Keratinocyte (primary cell): ENCODE data around the gene PDE8A. TPM values are rescaled to one million over a fixed set of nuclear protein-coding genes. Genes with fewer than 3 reads are reported as not detected.
A peak's percentile ranks its signal among the peaks of the same experiment; 100 is the strongest.

ENCODE experiments used
- DNase-seq: peaks from one replicate; pipeline ENCODE4 v3.0.0-alpha.2; 2011; ENCODE audit warnings: low read depth, missing footprints, low spot score
- FAIRE-seq: peaks from 2 replicates; lab custom pipeline; 2011; peaks lifted over from hg19 to GRCh38; lab: Jason Lieb, UNC
- H2AFZ ChIP-seq: 2 replicates; pipeline ENCODE4 v1.6.0; 2012; ENCODE audit warnings: low read length, control low read depth, inconsistent platforms; ENCODE audit not compliant: control insufficient read depth
- H3K27ac ChIP-seq: 2 replicates; pipeline ENCODE4 v1.5.1; 2011; ENCODE audit warnings: low read length; ENCODE audit not compliant: control insufficient read depth, insufficient read depth
- H3K27me3 ChIP-seq: 3 replicates; pipeline ENCODE4 v1.6.0; 2011; ENCODE audit warnings: low read length; ENCODE audit not compliant: control insufficient read depth, insufficient read depth; ENCODE audit errors: extremely low read depth
- H3K36me3 ChIP-seq, 2 experiments: 2 replicates in 1 of 2; 3 replicates in 1 of 2; pipeline ENCODE4 v1.5.1; 2011; ENCODE audit warnings: low read length in 2 of 2, mild to moderate bottlenecking in 1 of 2; ENCODE audit not compliant: control insufficient read depth in 2 of 2, insufficient read depth in 2 of 2; ENCODE audit errors: extremely low read depth in 1 of 2
- H3K4me1 ChIP-seq: 3 replicates; pipeline ENCODE4 v1.5.1; 2011; ENCODE audit warnings: low read length; ENCODE audit not compliant: control insufficient read depth, insufficient read depth; ENCODE audit errors: extremely low read depth
- H3K4me2 ChIP-seq: 3 replicates; pipeline ENCODE4 v1.6.0; 2011; ENCODE audit warnings: low read depth, low read length; ENCODE audit not compliant: control insufficient read depth, insufficient read depth; ENCODE audit errors: extremely low read depth
- H3K4me3 ChIP-seq, 3 experiments: fragments of 200-600 bp in 1 of 3; sonication (generic) in 1 of 3; 2 replicates in 2 of 3; 3 replicates in 1 of 3; pipeline ENCODE4 v1.5.1; 2011 to 2016; ENCODE audit warnings: low read length in 3 of 3, mild to moderate bottlenecking in 3 of 3, control low read depth in 2 of 3, inconsistent platforms in 1 of 3, low read depth in 1 of 3, mixed read lengths in 1 of 3, mixed run types in 1 of 3, moderate library complexity in 1 of 3; ENCODE audit not compliant: control insufficient read depth in 2 of 3, insufficient read depth in 2 of 3; ENCODE audit errors: extremely low read depth in 1 of 3
- H3K79me2 ChIP-seq: 2 replicates; pipeline ENCODE4 v1.6.0; 2012; ENCODE audit warnings: low read length; ENCODE audit not compliant: control insufficient read depth, insufficient read depth
- H3K9ac ChIP-seq: 3 replicates; pipeline ENCODE4 v1.6.0; 2011; ENCODE audit warnings: low read length; ENCODE audit not compliant: control insufficient read depth, insufficient read depth; ENCODE audit errors: extremely low read depth
- H3K9me1 ChIP-seq: 3 replicates; pipeline ENCODE4 v1.6.0; 2011; ENCODE audit warnings: low read length; ENCODE audit not compliant: control insufficient read depth, insufficient read depth; ENCODE audit errors: extremely low read depth
- H3K9me3 ChIP-seq: 2 replicates; pipeline ENCODE4 v1.5.1; 2012; ENCODE audit warnings: low read depth, low read length; ENCODE audit not compliant: control insufficient read depth
- H4K20me1 ChIP-seq: 3 replicates; pipeline ENCODE4 v1.6.0; 2011; ENCODE audit warnings: low read length; ENCODE audit not compliant: control insufficient read depth, insufficient read depth; ENCODE audit errors: extremely low read depth
- CTCF ChIP-seq, 3 experiments: IDR thresholded peaks in 1 of 3; conservative IDR thresholded peaks in 1 of 3; optimal IDR thresholded peaks in 1 of 3; 2 replicates in 2 of 3; 3 replicates in 1 of 3; pipeline versions ENCODE3 to v1.5.1; 2011; ENCODE audit warnings: low read length in 3 of 3, mild to moderate bottlenecking in 3 of 3, moderate library complexity in 2 of 3, control low read depth in 1 of 3, inconsistent platforms in 1 of 3; ENCODE audit not compliant: insufficient read depth in 2 of 3; ENCODE audit errors: extremely low read depth in 1 of 3
- EZH2 ChIP-seq: IDR thresholded peaks from one replicate; pipeline ENCODE4 v1.6.1; 2012; ENCODE audit warnings: inconsistent platforms, mild to moderate bottlenecking, low read length, moderate library complexity
- dilution Hi-C: fragments of 300-500 bp; cut with MboI; formaldehyde crosslinking; loops from one replicate; pipeline ENCODE4 v1.7.0; 2020; ENCODE audit warnings: low sequenced_read_pairs; ENCODE audit not compliant: extremely low pct_ligation_motif_present
- polyA plus RNA-seq, 5 experiments: library from polyadenylated mRNA; depleted of rRNA in 3 of 5; stranded (reverse) in 3 of 5; stranded (forward) in 1 of 5; unstranded in 1 of 5; fragments of >200 nt; gene quantifications; 1 replicate in 1 of 5; 2 replicates in 3 of 5; 3 replicates in 1 of 5; pipeline versions ENCODE4 v1.2.1 to v1.2.3, GENCODE V29; 2011 to 2012; ENCODE audit warnings: missing spikeins in 2 of 5, low read depth in 1 of 5, low replicate concordance in 1 of 5

Gene PDE8A
- polyA plus RNA-seq, 1 donor (not counting 4 experiments of a cell fraction or from before 2014, with no cell fraction given) = 24.1 TPM

GRCh38 chr15:84982301-84982920 lies 755 bp downstream of the PDE8A start:
- peak overlapping the region; percentile 87 for H3K9ac ChIP-seq
- dilution Hi-C loops = no loop called here
- H3K9me3 ChIP-seq = no peaks in the 10 kb centered on the region
- peaks cover 14% of the 10 kb centered on the region for H3K4me1 ChIP-seq
- H3K79me2 ChIP-seq = peaks cover 13% of the 10 kb centered on the region
- H3K4me2 ChIP-seq = peak overlapping the region; percentile 92
- FAIRE-seq = no peak
- H4K20me1 ChIP-seq = no peaks in the 10 kb centered on the region
- peak overlapping the region; percentile 69 to 95 (median 83) for H3K4me3 ChIP-seq
- peak overlapping the region; percentile 30 for H2AFZ ChIP-seq
- DNase-seq = no peak
- H3K27me3 ChIP-seq = no peaks in the 10 kb centered on the region
- peak overlapping the region; percentile 68 for H3K27ac ChIP-seq
- no peaks in the 10 kb centered on the region for H3K9me1 ChIP-seq
- no peak for TF ChIP-seq CTCF (optimal IDR thresholded peaks at IDR 0.05 in 1 of 3, IDR thresholded peaks at IDR 0.05 in 1 of 3, conservative IDR thresholded peaks at IDR 0.05 in 1 of 3; ENCODE audit: extremely low read depth in 1 of 3, insufficient read depth in 2 of 3, low read length in 3 of 3)
- TF ChIP-seq EZH2 = no peak
- H3K36me3 ChIP-seq = no peaks in the 10 kb centered on the region

GRCh38 chr15:84983294-84983693 lies 1.6 kb downstream of the PDE8A start:
- peaks cover 14% of the 10 kb centered on the region for H3K4me1 ChIP-seq
- no peaks in the 10 kb centered on the region for H3K9me1 ChIP-seq
- H3K27me3 ChIP-seq = no peaks in the 10 kb centered on the region
- TF ChIP-seq CTCF (optimal IDR thresholded peaks at IDR 0.05 in 1 of 3, IDR thresholded peaks at IDR 0.05 in 1 of 3, conservative IDR thresholded peaks at IDR 0.05 in 1 of 3; ENCODE audit: extremely low read depth in 1 of 3, insufficient read depth in 2 of 3, low read length in 3 of 3) (no peak), EZH2 (no peak)
- H3K4me2 ChIP-seq = peak overlapping the region; percentile 92
- H2AFZ ChIP-seq = no peak overlapping the region
- no peaks in the 10 kb centered on the region for H3K9me3 ChIP-seq
- no peak overlapping the region for H3K9ac ChIP-seq
- no peak overlapping the region for H3K27ac ChIP-seq
- no peak for DNase-seq
- dilution Hi-C loops = no loop called here
- no peaks in the 10 kb centered on the region for H4K20me1 ChIP-seq
- FAIRE-seq = no peak
- H3K79me2 ChIP-seq = peaks cover 13% of the 10 kb centered on the region
- peak overlapping the region in 2 of 3 experiments; percentile 83 to 95 for H3K4me3 ChIP-seq
- no peaks in the 10 kb centered on the region for H3K36me3 ChIP-seq
